Posterior cingulate gyrus (tissue), 11 donors: Measurements from ENCODE around the gene NOL9.
"Not testable (repeated sequence)": the region's sequence is repeated elsewhere in the genome, so short reads cannot be mapped to it uniquely, and the experiment has no call there.

Source experiments
- DNase-seq, 10 donors: peaks; one replicate each; pipeline versions ENCODE4 v3.0.0 to v3.0.0-alpha.2; 2020 to 2021; ENCODE audit warnings: mixed read lengths in 3 of 10
- intact Hi-C: fragments of 100-400 bp; cut with DNase I; formaldehyde crosslinking; loops from one replicate; pipeline ENCODE4 v1.15.1; 2023

Gene NOL9

GRCh38 chr1:6554031-6554906 is at the start of gene NOL9:
Gene NOL9, minus strand, starts transcription at chr1:6554513. Its CDS starts 11 bp downstream, at chr1:6554502.
- peak; percentile 87 to 99 (median 94) for DNase-seq
- intact Hi-C loops = loop anchor here (1.0 to 5.0 kb wide), 2 partner anchors 43 to 147 kb away; partner anchors contain the start of gene DNAJC11

DNA sequence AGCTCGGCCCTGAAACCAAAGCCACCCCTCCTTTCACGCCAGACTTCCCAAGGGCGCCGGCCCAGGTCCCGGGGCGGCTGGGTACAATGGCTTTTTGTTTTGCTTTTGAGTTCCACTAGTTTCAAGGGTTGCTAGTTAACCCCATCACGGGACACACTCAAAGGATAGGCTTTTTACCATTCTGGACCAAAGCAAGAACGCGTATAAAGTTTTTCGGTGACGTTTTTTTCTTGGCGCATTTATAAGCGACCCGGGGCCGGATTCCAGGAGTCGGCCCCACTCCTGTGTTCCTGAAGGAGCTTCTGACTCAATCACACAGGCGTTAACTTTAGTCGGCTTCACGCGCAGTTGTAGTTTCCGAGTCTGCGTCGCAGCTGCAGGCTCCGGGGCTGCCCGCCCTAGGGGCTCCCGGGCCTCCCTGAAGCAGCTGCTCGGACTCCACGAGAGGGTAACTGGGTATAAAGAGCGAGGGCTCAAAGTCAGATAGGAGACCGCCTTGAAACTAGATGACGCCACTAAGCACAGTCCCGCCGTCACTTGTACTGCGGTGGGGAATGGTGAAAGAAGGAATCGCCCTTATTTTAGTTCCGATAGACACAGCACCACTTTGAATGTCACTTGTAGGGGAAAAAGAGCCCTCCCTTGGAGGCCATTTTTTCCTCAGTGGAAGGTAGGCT is 49.1 kb upstream of the NOL9 start:
- peak in 8 of 10 donors; percentile 41 to 92 (median 60) for DNase-seq
- intact Hi-C loops = loop anchor here (1.0 kb wide), 1 partner anchor 10 kb away; the partner anchor contains the start of gene PHF13

GRCh38 chr1:6602669-6603237 is 48.4 kb upstream of the NOL9 start, which contains the start of gene KLHL21:
Gene KLHL21, minus strand, starts transcription at chr1:6602869. Its CDS starts 52 bp downstream, at chr1:6602817.
- intact Hi-C loops = loop anchor here (1.0 kb wide), 2 partner anchors 11 to 23 kb away; partner anchors contain the start of gene PHF13

GRCh38 chr1:6601923-6602668 is 47.8 kb upstream of the NOL9 start:
- DNase-seq = peak in 5 of 10 donors; percentile 44 to 92 (median 55)
- intact Hi-C loops = loop anchor here (1.0 kb wide), 1 partner anchor 23 kb away; no protein-coding TSS in a partner anchor

More at GRCh38 chr1:6602669-6603237, 48.4 kb upstream of the NOL9 start, which contains the start of gene KLHL21:
- peak; percentile 76 to 99 (median 90) for DNase-seq

GRCh38 chr1:6601049-6601922 is 47.0 kb upstream of the NOL9 start:
- peak in 7 of 10 donors; percentile 63 to 93 (median 66) for DNase-seq
- intact Hi-C loops = no loop called here

GRCh38 chr1:6600410-6601048 is 46.2 kb upstream of the NOL9 start:
- intact Hi-C loops = no loop called here
- DNase-seq = peak in 1 of 10 donors; percentile 87

GRCh38 chr1:6599991-6600390 is 45.7 kb upstream of the NOL9 start:
- not testable (repeated sequence) for DNase-seq
- intact Hi-C loops = loop anchor here (5.0 kb wide), 1 partner anchor 48 kb away; the partner anchor contains the start of gene NOL9

GRCh38 chr1:6599141-6599975 is 45.0 kb upstream of the NOL9 start:
- no peak for DNase-seq
- intact Hi-C loops = loop anchor here (5.0 kb wide), 1 partner anchor 47 kb away; the partner anchor contains the start of gene NOL9

- no peak for DNase-seq
- intact Hi-C loops = loop anchor here (5.0 kb wide), 1 partner anchor 45 kb away; the partner anchor contains the start of gene NOL9
Measured at GRCh38 chr1:6597777-6598131, 43.4 kb upstream of the NOL9 start.

- intact Hi-C loops = loop anchor here (5.0 kb wide), 1 partner anchor 45 kb away; the partner anchor contains the start of gene NOL9
- DNase-seq = no peak
Measured at GRCh38 chr1:6596886-6597776, 42.8 kb upstream of the NOL9 start.

GRCh38 chr1:6596351-6596750 is 42.0 kb upstream of the NOL9 start:
- intact Hi-C loops = loop anchor here (5.0 kb wide), 1 partner anchor 44 kb away; the partner anchor contains the start of gene NOL9
- no peak for DNase-seq

- intact Hi-C loops = loop anchor here (5.0 kb wide), 1 partner anchor 43 kb away; the partner anchor contains the start of gene NOL9
- no peak for DNase-seq
Measured at GRCh38 chr1:6594977-6595740, 40.8 kb upstream of the NOL9 start.

DNA sequence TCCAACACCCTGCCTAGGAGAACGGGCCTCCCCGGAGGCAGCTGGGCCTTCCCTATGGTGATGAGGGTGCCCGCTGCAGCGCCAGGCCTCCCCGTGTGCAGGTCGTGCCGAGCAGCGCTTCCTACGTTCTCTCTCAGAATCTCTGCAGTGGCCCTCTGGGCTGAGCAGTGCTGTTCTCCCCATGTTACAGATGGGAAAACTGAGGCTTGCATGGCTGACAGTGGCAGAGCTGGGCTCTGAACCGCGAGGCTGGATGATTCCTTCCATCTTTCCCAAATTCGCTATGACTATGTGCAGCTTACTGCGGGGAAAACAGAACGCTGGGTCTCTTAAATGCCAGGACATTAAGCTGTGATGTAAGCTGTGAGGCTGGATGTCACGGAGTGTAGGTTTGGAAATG is 39.5 kb upstream of the NOL9 start:
- intact Hi-C loops = no loop called here
- DNase-seq = no peak

DNA sequence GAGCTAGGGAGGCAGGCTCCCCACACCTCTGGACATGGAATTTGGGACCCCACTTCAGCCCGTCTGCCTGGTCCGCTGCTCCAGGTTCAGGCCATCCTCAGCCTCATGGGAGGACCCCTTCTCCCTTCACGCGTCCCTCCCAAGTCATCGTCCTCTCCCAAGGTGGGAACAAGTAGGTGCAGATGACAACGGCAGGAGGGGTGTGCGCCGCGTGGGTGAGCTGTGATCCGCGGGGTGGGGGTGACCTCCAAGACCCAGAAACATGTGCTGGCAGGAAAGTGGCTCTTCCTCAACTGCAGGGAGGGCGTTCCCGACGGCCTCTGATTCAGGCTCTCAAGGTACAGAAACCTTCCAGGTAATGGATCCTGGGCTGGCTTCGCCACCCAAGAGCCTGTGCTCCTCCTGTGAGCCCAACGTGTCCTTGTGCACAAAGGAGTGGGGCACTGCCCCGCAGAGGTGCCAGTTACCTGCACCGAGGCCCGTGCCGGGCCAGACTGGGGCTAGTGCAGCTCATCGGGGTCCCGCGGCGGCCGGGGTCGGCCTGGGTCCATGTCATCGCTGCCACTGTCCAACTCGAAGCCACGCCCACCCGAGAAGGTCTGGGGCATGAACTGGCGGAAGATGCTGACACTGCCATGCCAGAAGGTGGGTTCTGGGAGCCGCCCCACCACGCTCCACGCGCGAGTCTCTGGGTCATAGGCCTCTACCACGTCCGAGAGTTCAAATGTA is 38.7 kb upstream of the NOL9 start:
- intact Hi-C loops = no loop called here
- DNase-seq = peak in 2 of 10 donors; percentile 27 to 35

- DNase-seq = peak in 1 of 10 donors; percentile 76
- intact Hi-C loops = no loop called here
Measured at GRCh38 chr1:6592441-6592840, 38.1 kb upstream of the NOL9 start.
